Measurements from ENCODE around the gene MCF2L2. TPM values are rescaled to one million over a fixed set of nuclear protein-coding genes. Genes with fewer than 3 reads are reported as not detected.

MCF2L2 gene
- total and polyA plus RNA-seq, 12 donors = 6.5 to 62.7 (median 21.7) TPM

GRCh38 chr3:183312433-183312832 is 116.0 kb downstream of the MCF2L2 start:
- H3K9me3 ChIP-seq (replicated peaks in 1 of 3) = no peaks in the 10 kb centered on the region
- no peak for DNase-seq

GRCh38 chr3:183310936-183311335 is 117.5 kb downstream of the MCF2L2 start:
- H3K4me1 ChIP-seq (replicated peaks in 1 of 2) = peaks cover 6 to 17% of the 10 kb centered on the region in 2 donors
- H3K27me3 ChIP-seq = no peaks in the 10 kb centered on the region
- TF ChIP-seq POLR2A (IDR thresholded peaks at IDR 0.05) = no peak
- TF ChIP-seq CTCF (IDR thresholded peaks at IDR 0.05) = no peak
- H3K4me3 ChIP-seq = no peak overlapping the region
- no peak overlapping the region for H3K27ac ChIP-seq
- H3K9me3 ChIP-seq (replicated peaks in 1 of 3) = no peaks in the 10 kb centered on the region
- WGBS, 4 donors = 95 to 97% (median 97%) methylated on average over 3 of the region's 3 CpGs
- H3K36me3 ChIP-seq (replicated peaks in 1 of 2) = peaks cover 0 to 8% of the 10 kb centered on the region in 2 donors
- DNase-seq = no peak
- intact Hi-C loops (cut with DNase I) = no loop called here

More at GRCh38 chr3:183312433-183312832, 116.0 kb downstream of the MCF2L2 start:
- no peak overlapping the region for H3K4me3 ChIP-seq
- peaks cover 6 to 7% of the 10 kb centered on the region in 2 donors for H3K4me1 ChIP-seq (replicated peaks in 1 of 2)
- TF ChIP-seq CTCF (IDR thresholded peaks at IDR 0.05) (no peak), POLR2A (IDR thresholded peaks at IDR 0.05) (no peak)
- peaks cover 0 to 8% of the 10 kb centered on the region in 2 donors for H3K36me3 ChIP-seq (replicated peaks in 1 of 2)
- WGBS, 4 donors = 85 to 92% (median 87%) methylated on average over 2 of the region's 2 CpGs
- intact Hi-C loops (cut with DNase I) = no loop called here
- no peaks in the 10 kb centered on the region for H3K27me3 ChIP-seq
- no peak overlapping the region for H3K27ac ChIP-seq

GRCh38 chr3:183309276-183309675 is 119.1 kb downstream of the MCF2L2 start:
- peak; percentile 61 to 89 (median 83) for DNase-seq
- intact Hi-C loops (cut with DNase I) = no loop called here
- Histone ChIP-seq H3K36me3 (replicated peaks in 1 of 2) (peaks cover 0 to 8% of the 10 kb centered on the region in 2 donors), H3K9me3 (replicated peaks in 1 of 3) (no peaks in the 10 kb centered on the region), H3K27ac (peak overlapping the region in 3 of 5 donors; percentile 3 to 45 (median 23)), H3K4me1 (replicated peaks in 1 of 2) (peaks cover 6 to 17% of the 10 kb centered on the region in 2 donors), H3K27me3 (no peaks in the 10 kb centered on the region), H3K4me3 (no peak overlapping the region)
- TF ChIP-seq POLR2A (IDR thresholded peaks at IDR 0.05) = peak in 1 of 2 donors; percentile 29
- TF ChIP-seq CTCF (IDR thresholded peaks at IDR 0.05) = no peak
- 35 to 38% (median 35%) methylated on average over 5 of the region's 5 CpGs; no CpG with 5 or more reads in 1 of the 4 donors for WGBS, 4 donors

GRCh38 chr3:183308751-183309150 is 119.7 kb downstream of the MCF2L2 start:
- intact Hi-C loops (cut with DNase I) = no loop called here
- no peaks in the 10 kb centered on the region for H3K27me3 ChIP-seq
- no peak for DNase-seq
- 79 to 89% (median 80%) methylated on average over 5 of the region's 5 CpGs for WGBS, 4 donors
- no peaks in the 10 kb centered on the region for H3K9me3 ChIP-seq (replicated peaks in 1 of 3)
- TF ChIP-seq POLR2A (IDR thresholded peaks at IDR 0.05) (no peak), CTCF (IDR thresholded peaks at IDR 0.05) (no peak)
- H3K27ac ChIP-seq = peak overlapping the region in 2 of 5 donors; percentile 3 to 45
- no peak overlapping the region for H3K4me3 ChIP-seq
- H3K4me1 ChIP-seq (replicated peaks in 1 of 2) = peaks cover 6 to 17% of the 10 kb centered on the region in 2 donors
- peaks cover 0 to 8% of the 10 kb centered on the region in 2 donors for H3K36me3 ChIP-seq (replicated peaks in 1 of 2)
